A204.1 (cell line): Measurements from ENCODE around the gene DDX25.

Source experiments
- FAIRE-seq: peaks from 2 replicates; lab custom pipeline; 2012; peaks lifted over from hg19 to GRCh38; lab: Jason Lieb, UNC

Gene DDX25

GRCh38 chr11:125950696-125951651 is 46.7 kb downstream of the DDX25 start:
- no peak for FAIRE-seq

DNA sequence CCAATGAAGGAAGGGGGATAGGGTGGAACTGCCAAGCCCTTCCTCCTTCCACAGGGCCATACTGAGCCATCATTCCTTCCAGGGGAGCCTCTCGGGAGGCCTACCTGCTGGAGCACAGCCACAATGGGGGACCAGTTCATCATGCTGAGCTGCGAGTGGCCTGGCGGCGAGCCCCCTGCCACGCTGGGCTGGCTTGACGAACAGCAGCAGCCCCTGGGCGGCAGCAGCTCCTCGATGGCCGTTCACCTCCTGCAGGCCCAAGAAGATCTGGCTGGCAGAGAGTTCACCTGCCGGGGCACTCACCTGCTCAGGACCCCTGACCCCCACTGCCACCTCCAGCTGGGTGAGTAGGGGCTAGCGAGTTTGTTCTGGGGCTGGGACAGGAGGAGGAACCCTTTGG is 47.4 kb downstream of the DDX25 start:
- no peak for FAIRE-seq

GRCh38 chr11:125952559-125952958 is 48.3 kb downstream of the DDX25 start:
- FAIRE-seq: no peak

DNA sequence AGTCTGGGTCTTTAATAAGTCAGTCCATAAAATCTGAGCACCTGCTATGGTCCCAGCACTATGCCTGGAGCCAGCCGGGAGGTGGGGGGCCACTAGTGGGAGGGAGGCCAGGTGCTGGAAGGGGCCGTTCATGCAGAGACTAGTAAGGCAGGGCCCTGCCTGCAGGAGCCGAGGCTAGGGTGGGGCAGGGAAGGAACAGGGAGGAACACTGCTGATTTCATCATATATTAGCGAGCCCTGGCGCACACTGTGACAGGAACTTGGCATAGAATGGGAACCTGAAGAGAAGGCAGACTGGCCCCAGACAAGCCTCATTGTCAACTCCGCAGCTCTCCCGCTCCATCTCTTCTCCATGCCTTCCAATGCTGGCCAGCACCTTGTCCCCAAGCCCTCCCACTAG is 48.7 kb downstream of the DDX25 start:
- no peak for FAIRE-seq

DNA sequence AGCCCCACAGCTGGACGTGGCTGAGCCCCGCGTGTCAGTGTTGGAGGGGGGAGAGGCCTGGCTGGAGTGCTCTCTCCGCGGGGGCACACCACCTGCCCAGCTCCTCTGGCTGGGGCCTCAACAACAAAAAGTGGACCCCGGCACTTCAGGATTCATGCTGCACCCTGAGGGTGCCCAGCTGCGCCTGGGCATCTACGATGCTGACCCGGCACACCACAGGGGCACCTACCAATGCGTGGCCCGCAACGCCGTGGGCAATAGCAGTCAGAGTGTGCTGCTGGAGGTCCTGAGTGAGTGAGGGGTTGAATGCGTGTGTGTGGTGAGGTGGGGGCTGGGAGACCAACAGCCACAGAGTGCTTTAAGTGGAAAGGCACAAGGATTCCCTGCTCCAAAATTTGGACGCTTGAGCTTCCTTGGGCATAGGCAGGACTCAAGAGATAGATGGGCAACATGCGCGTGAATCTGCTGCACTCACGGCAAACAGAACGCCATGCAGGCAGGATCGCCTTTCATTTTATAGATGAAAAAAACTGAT is 49.2 kb downstream of the DDX25 start:
- FAIRE-seq: no peak

- no peak for FAIRE-seq
These were observed 50.0 kb downstream of the DDX25 start for GRCh38 chr11:125954123-125954944.

GRCh38 chr11:125954945-125955640 is 50.8 kb downstream of the DDX25 start:
- no peak for FAIRE-seq

DNA sequence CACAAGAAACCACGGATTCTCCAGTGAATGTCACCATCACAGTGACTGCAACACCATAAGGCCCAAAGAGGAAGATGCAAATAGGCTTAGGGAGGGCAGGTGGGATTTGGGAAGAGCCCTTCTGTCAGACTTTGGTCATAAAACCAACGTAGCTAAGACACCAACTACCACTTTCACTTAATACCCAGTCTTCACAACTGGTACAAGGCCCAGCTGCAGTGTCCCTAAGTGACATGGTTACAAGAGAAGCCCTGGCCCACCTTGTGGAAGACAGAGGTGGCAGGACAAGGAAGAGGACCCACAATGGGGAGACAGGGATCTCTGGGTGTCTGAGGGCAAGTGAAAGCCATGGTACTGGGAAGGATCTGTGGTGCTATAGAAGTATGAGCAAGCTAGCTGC is 51.5 kb downstream of the DDX25 start:
- FAIRE-seq: no peak

- no peak for FAIRE-seq
These were observed 52.3 kb downstream of the DDX25 start for GRCh38 chr11:125956391-125957134.

- FAIRE-seq: no peak
These were observed 53.5 kb downstream of the DDX25 start for GRCh38 chr11:125957618-125958332.

GRCh38 chr11:125958872-125959400 is 54.6 kb downstream of the DDX25 start:
- no peak for FAIRE-seq

DNA sequence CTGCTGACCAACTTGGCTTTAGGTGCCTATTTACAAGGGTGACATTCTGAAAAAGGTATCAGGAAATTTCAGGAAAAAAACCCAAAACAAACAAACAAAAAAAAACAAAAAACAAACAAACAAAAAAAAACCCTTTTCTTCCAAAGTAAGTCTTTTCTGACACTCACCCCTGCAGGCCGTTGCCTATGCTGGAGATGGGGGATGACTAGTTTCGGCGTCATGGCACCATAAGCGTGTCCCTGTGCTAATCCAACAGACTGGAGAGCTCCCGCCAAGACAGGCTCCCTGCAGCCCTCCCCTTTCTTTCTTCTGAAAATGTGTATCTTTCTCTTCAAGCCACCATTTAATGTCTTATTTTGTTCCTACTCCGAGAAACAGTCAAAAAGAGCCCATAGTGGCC is 55.2 kb downstream of the DDX25 start:
- no peak for FAIRE-seq

- FAIRE-seq: no peak
These were observed 55.6 kb downstream of the DDX25 start for GRCh38 chr11:125959931-125960330.

- no peak for FAIRE-seq
These were observed 56.5 kb downstream of the DDX25 start for GRCh38 chr11:125960771-125961170.

GRCh38 chr11:125967515-125967914 is 63.2 kb downstream of the DDX25 start:
- FAIRE-seq: no peak

- FAIRE-seq: no peak
These were observed 64.0 kb downstream of the DDX25 start for GRCh38 chr11:125968354-125968753.

DNA sequence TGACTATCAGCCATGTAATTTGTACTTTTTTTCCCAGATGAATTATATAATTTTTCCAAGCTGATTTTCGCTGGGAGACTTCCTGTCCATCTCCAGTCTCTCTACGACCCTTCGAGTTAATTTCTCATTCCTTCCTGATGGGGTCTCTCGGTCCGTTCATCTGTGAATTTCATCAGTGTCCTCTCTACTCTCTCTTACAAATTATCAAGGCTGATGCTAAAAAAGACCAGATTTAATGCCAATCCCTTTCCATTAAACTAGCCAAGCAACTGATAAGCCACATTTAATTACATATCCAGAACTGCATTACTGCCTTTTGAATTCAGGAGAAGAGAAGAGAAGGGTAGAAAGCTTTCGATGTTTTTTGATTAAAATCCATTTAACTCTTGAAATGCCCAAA is 67.3 kb downstream of the DDX25 start:
- no peak for FAIRE-seq

DNA sequence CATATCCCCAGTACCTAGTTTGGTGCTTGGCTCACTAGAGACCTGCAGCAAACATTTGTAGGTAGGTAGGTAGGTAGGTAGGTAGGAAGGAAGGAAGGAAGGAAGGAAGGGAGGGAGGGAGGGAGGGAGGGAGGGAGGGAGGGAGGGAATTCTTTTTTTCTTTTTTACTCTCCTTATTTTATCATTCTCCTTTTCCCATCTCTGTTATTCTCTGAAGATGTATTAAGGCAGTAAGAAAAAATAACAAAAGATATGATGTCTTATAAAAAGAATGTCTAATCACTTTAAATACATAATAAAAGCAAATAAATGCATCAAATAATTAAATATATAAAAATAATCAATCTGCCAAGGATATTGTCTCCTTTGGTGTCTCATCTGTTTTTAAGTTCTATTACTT is 70.0 kb downstream of the DDX25 start:
- FAIRE-seq: no peak

DNA sequence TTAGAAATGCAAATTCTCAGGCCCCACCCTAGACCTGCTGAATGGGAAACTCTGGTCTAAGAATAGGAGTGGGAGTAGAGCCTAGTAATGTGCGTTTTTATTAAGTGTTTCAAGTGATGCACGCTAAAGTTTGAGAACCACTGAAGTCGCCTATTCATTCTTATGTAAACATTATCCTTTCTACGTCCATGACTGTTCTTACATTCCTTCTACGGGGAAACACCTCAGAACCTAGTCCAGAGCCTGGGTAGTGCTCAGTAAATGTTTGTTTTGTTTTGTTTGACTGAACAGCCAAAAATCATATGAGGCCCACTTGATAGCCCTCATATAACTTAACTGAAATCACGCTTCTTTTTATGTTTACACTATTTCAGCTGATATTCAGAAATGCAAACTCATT is 71.3 kb downstream of the DDX25 start:
- FAIRE-seq: no peak

- FAIRE-seq: no peak
These were observed 71.8 kb downstream of the DDX25 start for GRCh38 chr11:125976156-125976555.

- no peak for FAIRE-seq
These were observed 73.0 kb downstream of the DDX25 start for GRCh38 chr11:125977333-125977732.
